ENCODE results near the gene SBF2.

Gene SBF2

DNA sequence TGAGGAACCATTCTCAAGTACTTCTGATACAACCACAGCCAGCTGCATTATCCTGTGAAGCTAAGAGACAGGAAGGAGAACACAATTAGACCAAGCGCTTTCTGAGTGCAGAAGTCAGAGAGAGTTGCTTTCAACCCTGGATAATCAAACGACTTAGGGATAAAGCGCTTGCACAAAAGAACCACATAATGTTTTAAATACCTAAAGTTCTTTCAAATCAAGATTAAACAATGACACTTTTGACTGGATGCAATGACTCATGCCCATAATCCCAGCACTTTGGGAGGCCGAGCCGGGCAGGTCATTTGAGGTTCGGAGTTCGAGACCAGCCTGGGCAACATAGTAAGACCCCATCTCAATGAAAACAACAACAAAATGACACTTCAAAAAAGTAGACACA, 485.1 kb downstream of the SBF2 start:
- DNase-seq (ENCODE audit: low read depth in 1 of 2, low spot score in 1 of 2): no peak
- Histone ChIP-seq H3K27me3 (ENCODE audit: insufficient read depth, poor library complexity, severe bottlenecking) (no peaks in the 10 kb centered on the region), H3K4me3 (replicated peaks; ENCODE audit: insufficient read depth, low read length) (no peak overlapping the region), H3K27ac (replicated peaks) (no peak overlapping the region)
- TF ChIP-seq POLR2AphosphoS5 (IDR thresholded peaks at IDR 0.05; ENCODE audit: low read depth) (no peak), REST (IDR thresholded peaks at IDR 0.05; ENCODE audit: insufficient replicate concordance, low read depth) (no peak), SPI1 (IDR thresholded peaks at IDR 0.05; ENCODE audit: borderline replicate concordance, low read depth) (no peak), CTCF (IDR thresholded peaks at IDR 0.05; ENCODE audit: insufficient read depth, low read length) (no peak), GABPA (IDR thresholded peaks at IDR 0.05; ENCODE audit: low read depth) (no peak)

GRCh38 chr11:9806946-9807687, 486.9 kb downstream of the SBF2 start:
- no peak for DNase-seq (ENCODE audit: low read depth in 1 of 2, low spot score in 1 of 2)
- Histone ChIP-seq H3K27ac (replicated peaks) (no peak overlapping the region), H3K4me3 (replicated peaks; ENCODE audit: insufficient read depth, low read length) (no peak overlapping the region), H3K27me3 (ENCODE audit: insufficient read depth, poor library complexity, severe bottlenecking) (no peaks in the 10 kb centered on the region)
- TF ChIP-seq POLR2AphosphoS5 (IDR thresholded peaks at IDR 0.05; ENCODE audit: low read depth) (no peak), REST (IDR thresholded peaks at IDR 0.05; ENCODE audit: insufficient replicate concordance, low read depth) (no peak), CTCF (IDR thresholded peaks at IDR 0.05; ENCODE audit: insufficient read depth, low read length) (no peak), SPI1 (IDR thresholded peaks at IDR 0.05; ENCODE audit: borderline replicate concordance, low read depth) (no peak), GABPA (IDR thresholded peaks at IDR 0.05; ENCODE audit: low read depth) (no peak)

- no peak overlapping the region for H3K27ac ChIP-seq (replicated peaks)
- DNase-seq (ENCODE audit: low read depth in 1 of 2, low spot score in 1 of 2): no peak
- no peak for TF ChIP-seq GABPA (IDR thresholded peaks at IDR 0.05; ENCODE audit: low read depth)
- TF ChIP-seq POLR2AphosphoS5 (IDR thresholded peaks at IDR 0.05; ENCODE audit: low read depth): no peak
- no peak for TF ChIP-seq REST (IDR thresholded peaks at IDR 0.05; ENCODE audit: insufficient replicate concordance, low read depth)
- no peak for TF ChIP-seq SPI1 (IDR thresholded peaks at IDR 0.05; ENCODE audit: borderline replicate concordance, low read depth)
- no peak for TF ChIP-seq CTCF (IDR thresholded peaks at IDR 0.05; ENCODE audit: insufficient read depth, low read length)
- H3K27me3 ChIP-seq (ENCODE audit: insufficient read depth, poor library complexity, severe bottlenecking): no peaks in the 10 kb centered on the region
- H3K4me3 ChIP-seq (replicated peaks; ENCODE audit: insufficient read depth, low read length): no peak overlapping the region
Observed at GRCh38 chr11:9804419-9804902, 489.6 kb downstream of the SBF2 start.
